NB4 (cell line): ENCODE data around the gene SYNE1.

Experiments
- POLR2A ChIP-seq: IDR thresholded peaks from 2 replicates; pipeline ENCODE4 v1.6.1; 2011; ENCODE audit warnings: mild to moderate bottlenecking; ENCODE audit not compliant: insufficient read length; ENCODE audit errors: extremely low read depth
- TF ChIP-seq, protein P1 (sequence below): IDR thresholded peaks from one replicate; pipeline ENCODE4 v1.5.1; 2012; ENCODE audit warnings: low read depth, low read length

DNA sequence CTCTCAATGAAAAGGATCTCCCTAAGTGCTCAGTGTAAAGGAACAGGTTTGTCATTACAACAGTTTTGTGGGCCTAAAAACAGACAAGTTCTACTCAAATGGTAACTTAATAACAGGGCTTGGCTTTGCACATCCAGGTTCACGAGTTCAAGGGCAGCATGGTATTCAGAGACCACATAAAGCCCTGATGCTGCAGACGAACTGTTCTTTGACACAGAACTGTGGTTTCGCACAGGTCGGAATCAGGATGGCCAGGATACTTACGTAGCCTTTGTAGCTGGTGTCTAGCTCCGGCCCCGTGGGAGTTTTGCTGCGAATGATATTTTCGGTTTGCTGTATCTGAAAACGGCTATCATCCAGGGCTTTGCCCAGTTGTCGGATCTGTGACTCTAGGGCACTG lies 493.8 kb downstream of the SYNE1 start:
- TF ChIP-seq POLR2A: no peak
- TF ChIP-seq, protein P1, sequence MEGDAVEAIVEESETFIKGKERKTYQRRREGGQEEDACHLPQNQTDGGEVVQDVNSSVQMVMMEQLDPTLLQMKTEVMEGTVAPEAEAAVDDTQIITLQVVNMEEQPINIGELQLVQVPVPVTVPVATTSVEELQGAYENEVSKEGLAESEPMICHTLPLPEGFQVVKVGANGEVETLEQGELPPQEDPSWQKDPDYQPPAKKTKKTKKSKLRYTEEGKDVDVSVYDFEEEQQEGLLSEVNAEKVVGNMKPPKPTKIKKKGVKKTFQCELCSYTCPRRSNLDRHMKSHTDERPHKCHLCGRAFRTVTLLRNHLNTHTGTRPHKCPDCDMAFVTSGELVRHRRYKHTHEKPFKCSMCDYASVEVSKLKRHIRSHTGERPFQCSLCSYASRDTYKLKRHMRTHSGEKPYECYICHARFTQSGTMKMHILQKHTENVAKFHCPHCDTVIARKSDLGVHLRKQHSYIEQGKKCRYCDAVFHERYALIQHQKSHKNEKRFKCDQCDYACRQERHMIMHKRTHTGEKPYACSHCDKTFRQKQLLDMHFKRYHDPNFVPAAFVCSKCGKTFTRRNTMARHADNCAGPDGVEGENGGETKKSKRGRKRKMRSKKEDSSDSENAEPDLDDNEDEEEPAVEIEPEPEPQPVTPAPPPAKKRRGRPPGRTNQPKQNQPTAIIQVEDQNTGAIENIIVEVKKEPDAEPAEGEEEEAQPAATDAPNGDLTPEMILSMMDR: no peak
